ENCODE results near the gene ZNF530. TPM values are rescaled to one million over a fixed set of nuclear protein-coding genes. Genes with fewer than 3 reads are reported as not detected.
A peak's percentile ranks its signal among the peaks of the same experiment; 100 is the strongest.

Gene ZNF530
- total RNA-seq, 3 donors from 2014 or later: 2.9 to 6.9 (median 5.3) TPM

- intact Hi-C loops (cut with DNase I; ENCODE audit: low total_unique reads): no loop called here
- Histone ChIP-seq H3K27me3 (no peaks in the 10 kb centered on the region), H3K4me3 (peak within 1 kb of the TSS; percentile 84 to 100 (median 86)), H3K27ac (peak within 1 kb of the TSS; percentile 81 to 82), H3K9me3 (peaks cover 45 to 46% of the 10 kb centered on the region in 2 donors), H3K36me3 (peaks cover 16% of the 10 kb centered on the region), H3K4me1 (no peaks in the 10 kb centered on the region)
- TF ChIP-seq POLR2AphosphoS5 (IDR thresholded peaks at IDR 0.05) (peak in 2 of 3 donors; percentile 26 to 70), POLR2A (IDR thresholded peaks at IDR 0.05) (no peak)
- TF ChIP-seq, protein P1, sequence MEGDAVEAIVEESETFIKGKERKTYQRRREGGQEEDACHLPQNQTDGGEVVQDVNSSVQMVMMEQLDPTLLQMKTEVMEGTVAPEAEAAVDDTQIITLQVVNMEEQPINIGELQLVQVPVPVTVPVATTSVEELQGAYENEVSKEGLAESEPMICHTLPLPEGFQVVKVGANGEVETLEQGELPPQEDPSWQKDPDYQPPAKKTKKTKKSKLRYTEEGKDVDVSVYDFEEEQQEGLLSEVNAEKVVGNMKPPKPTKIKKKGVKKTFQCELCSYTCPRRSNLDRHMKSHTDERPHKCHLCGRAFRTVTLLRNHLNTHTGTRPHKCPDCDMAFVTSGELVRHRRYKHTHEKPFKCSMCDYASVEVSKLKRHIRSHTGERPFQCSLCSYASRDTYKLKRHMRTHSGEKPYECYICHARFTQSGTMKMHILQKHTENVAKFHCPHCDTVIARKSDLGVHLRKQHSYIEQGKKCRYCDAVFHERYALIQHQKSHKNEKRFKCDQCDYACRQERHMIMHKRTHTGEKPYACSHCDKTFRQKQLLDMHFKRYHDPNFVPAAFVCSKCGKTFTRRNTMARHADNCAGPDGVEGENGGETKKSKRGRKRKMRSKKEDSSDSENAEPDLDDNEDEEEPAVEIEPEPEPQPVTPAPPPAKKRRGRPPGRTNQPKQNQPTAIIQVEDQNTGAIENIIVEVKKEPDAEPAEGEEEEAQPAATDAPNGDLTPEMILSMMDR (IDR thresholded peaks at IDR 0.05): peak in 1 of 3 donors; percentile 7
- DNase-seq (ENCODE audit: low spot score in 2 of 2): peak; percentile 82 to 88
These were observed 14.5 kb downstream of the ZNF530 start, which contains the start of gene ZNF134 for GRCh38 chr19:57613941-57614743. Gene ZNF134 (plus strand): TSS chr19:57614242. CDS start chr19:57619469, 5,227 bp downstream.

- Histone ChIP-seq H3K9me3 (peaks cover 55 to 57% of the 10 kb centered on the region in 2 donors), H3K36me3 (peaks cover 28% of the 10 kb centered on the region)
These were observed 15.7 kb downstream of the ZNF530 start for GRCh38 chr19:57615346-57615745.

DNA sequence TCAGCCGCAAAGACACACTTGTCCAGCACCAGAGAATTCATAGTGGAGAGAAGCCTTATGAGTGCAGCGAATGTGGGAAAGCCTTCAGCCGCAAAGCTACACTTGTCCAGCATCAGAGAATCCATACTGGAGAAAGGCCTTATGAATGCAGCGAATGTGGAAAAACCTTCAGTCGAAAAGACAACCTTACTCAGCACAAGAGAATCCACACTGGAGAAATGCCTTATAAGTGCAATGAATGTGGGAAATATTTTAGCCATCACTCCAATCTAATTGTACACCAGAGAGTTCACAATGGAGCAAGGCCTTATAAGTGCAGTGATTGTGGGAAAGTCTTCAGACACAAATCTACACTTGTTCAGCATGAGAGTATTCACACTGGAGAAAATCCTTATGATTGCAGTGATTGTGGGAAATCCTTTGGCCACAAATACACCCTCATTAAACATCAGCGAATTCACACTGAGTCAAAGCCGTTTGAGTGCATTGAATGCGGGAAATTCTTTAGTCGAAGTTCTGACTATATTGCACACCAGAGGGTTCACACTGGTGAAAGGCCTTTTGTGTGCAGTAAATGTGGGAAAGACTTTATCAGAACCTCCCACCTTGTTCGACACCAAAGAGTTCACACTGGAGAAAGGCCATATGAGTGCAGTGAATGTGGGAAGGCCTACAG is 21.1 kb downstream of the ZNF530 start:
- H3K27ac ChIP-seq: no peak overlapping the region
- peaks cover 99 to 100% of the 10 kb centered on the region in 2 donors for H3K9me3 ChIP-seq
- no peaks in the 10 kb centered on the region for H3K4me1 ChIP-seq
- TF ChIP-seq, protein P1 (IDR thresholded peaks at IDR 0.05): no peak
- no peak for TF ChIP-seq POLR2AphosphoS5 (IDR thresholded peaks at IDR 0.05)
- TF ChIP-seq POLR2A (IDR thresholded peaks at IDR 0.05): no peak
- H3K4me3 ChIP-seq: peak overlapping the region in 1 of 3 donors; percentile 9
- no peak for DNase-seq (ENCODE audit: low spot score in 2 of 2)
- intact Hi-C loops (cut with DNase I; ENCODE audit: low total_unique reads): no loop called here
- H3K36me3 ChIP-seq: peaks cover 34% of the 10 kb centered on the region
- no peaks in the 10 kb centered on the region for H3K27me3 ChIP-seq

More at GRCh38 chr19:57615346-57615745, 15.7 kb downstream of the ZNF530 start:
- Histone ChIP-seq H3K4me1 (no peaks in the 10 kb centered on the region), H3K4me3 (peak overlapping the region in 2 of 3 donors; percentile 84 to 100), H3K27me3 (no peaks in the 10 kb centered on the region), H3K27ac (no peak overlapping the region)
- intact Hi-C loops (cut with DNase I; ENCODE audit: low total_unique reads): no loop called here
- TF ChIP-seq, protein P1 (IDR thresholded peaks at IDR 0.05): no peak
- TF ChIP-seq POLR2A (IDR thresholded peaks at IDR 0.05): no peak
- TF ChIP-seq POLR2AphosphoS5 (IDR thresholded peaks at IDR 0.05): no peak
- DNase-seq (ENCODE audit: low spot score in 2 of 2): no peak

- Histone ChIP-seq H3K4me3 (no peak overlapping the region), H3K27ac (no peak overlapping the region), H3K4me1 (no peaks in the 10 kb centered on the region), H3K36me3 (peaks cover 23% of the 10 kb centered on the region), H3K27me3 (no peaks in the 10 kb centered on the region), H3K9me3 (peaks cover 95 to 99% of the 10 kb centered on the region in 2 donors)
- TF ChIP-seq, protein P1 (IDR thresholded peaks at IDR 0.05): no peak
- no peak for TF ChIP-seq POLR2AphosphoS5 (IDR thresholded peaks at IDR 0.05)
- no peak for TF ChIP-seq POLR2A (IDR thresholded peaks at IDR 0.05)
- DNase-seq (ENCODE audit: low spot score in 2 of 2): no peak
- intact Hi-C loops (cut with DNase I; ENCODE audit: low total_unique reads): no loop called here
These were observed 23.4 kb downstream of the ZNF530 start for GRCh38 chr19:57623091-57623490.
